Measurements from ENCODE around the gene GID8.
"Not testable (repeated sequence)": the region's sequence is repeated elsewhere in the genome, so short reads cannot be mapped to it uniquely, and the experiment has no call there.

Gene GID8

DNA sequence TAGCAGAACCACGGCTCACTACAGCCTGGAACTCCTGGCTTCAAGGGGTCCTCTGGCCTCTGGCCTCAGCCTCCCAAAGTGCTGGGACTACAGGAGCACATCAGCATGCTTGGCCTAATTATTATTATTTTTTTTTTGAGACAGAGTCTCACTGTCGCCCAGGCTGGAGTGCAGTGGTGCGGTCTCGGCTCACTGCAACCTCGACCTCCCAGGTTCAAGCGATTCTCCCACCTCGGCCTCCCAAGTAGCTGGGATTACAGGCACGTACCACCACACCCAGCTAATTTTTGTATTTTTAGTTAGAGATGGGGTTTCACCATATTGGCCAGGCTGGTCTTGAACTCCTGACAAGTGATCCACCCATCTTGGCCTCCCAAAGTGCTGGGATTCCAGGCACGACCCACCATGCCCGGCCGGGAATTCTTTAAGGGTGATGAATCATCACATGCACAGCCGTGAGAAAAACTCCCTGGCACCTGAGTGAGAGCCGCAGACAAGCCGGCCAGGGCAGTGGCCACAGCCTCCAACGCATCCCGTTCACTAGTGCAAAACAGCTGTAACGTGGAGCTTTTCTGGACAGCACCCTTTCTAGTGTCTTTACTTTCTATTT is 14.8 kb upstream of the GID8 start:
- DNase-seq: not testable (repeated sequence)

GRCh38 chr20:62923669-62924441 is 14.1 kb upstream of the GID8 start:
- DNase-seq: no peak

GRCh38 chr20:62924442-62925075 is 13.4 kb upstream of the GID8 start:
- DNase-seq: no peak

GRCh38 chr20:62925076-62925419 is 12.9 kb upstream of the GID8 start:
- DNase-seq: no peak

DNA sequence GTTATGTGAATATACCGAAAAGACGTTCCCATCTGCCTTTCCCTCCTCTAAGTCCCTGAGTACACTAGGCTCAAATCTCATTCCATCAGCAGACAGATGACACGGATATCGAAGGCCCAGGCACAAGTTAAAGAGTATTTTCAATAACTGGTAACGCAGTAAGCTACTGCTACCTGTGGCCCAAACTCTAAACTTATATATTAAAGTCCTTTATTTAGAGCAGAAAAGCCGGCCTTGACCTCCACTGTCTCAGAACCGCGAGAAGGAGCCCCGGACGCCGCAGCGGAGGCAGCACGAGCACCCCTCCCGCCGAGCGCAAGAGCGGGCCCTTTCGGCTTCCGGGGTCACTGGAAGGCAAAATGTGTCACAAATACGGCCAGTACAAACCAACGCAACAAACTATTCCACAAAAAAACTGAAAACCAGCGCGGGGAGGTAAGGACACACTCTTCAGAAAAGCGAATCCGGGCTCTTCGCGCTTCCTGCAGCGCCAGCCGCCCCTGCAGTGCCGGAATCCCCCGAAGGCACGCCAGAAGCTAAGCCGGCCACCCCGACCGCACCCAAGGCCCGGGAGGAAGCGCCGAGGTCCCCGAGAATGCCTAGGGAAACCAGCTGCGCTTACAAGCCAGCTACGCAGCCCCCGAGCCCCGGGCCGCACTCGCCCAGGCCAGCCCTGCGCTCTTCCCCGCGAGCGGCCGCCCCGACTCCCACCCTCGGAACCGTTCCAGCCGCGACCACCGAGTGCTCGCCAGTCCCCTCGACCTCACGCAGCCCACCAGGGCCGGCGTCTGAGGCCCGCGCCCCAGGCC is 12.3 kb upstream of the GID8 start:
- peak; percentile 23 to 35 for DNase-seq

- peak; percentile 89 to 91 for DNase-seq
Observed at GRCh38 chr20:62926229-62927127, 11.5 kb upstream of the GID8 start, which contains the start of gene DIDO1. Gene DIDO1 (minus strand): TSS chr20:62926505.

- DNase-seq: no peak
Observed at GRCh38 chr20:62927128-62927705, 10.7 kb upstream of the GID8 start.

GRCh38 chr20:62928246-62928939 is 9.6 kb upstream of the GID8 start:
- no peak for DNase-seq

- peak; percentile 42 to 61 for DNase-seq
Observed at GRCh38 chr20:62929051-62929538, 8.9 kb upstream of the GID8 start.

DNA sequence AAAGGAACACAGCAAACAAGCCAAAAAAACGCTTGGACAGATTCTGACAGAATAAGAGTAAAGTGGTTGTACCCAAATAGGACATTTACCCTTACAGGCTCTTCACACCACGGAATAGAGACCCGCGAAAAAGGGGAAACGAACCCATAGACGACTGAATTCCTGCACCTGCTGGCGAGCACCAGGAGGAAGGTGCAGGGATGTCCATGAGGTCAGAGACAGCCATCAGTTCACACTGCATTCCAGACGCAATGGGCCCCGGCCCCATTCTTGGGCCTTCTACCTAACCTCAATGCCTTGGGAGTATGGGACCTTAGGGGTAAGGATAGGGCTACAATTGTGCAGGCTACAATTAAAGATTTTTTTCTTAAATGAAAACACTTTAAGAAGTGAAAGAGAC is 6.5 kb upstream of the GID8 start:
- DNase-seq: no peak

- DNase-seq: no peak
Observed at GRCh38 chr20:62933966-62934365, 4.0 kb upstream of the GID8 start.

- DNase-seq: no peak
Observed at GRCh38 chr20:62935204-62935967, 2.6 kb upstream of the GID8 start.

DNA sequence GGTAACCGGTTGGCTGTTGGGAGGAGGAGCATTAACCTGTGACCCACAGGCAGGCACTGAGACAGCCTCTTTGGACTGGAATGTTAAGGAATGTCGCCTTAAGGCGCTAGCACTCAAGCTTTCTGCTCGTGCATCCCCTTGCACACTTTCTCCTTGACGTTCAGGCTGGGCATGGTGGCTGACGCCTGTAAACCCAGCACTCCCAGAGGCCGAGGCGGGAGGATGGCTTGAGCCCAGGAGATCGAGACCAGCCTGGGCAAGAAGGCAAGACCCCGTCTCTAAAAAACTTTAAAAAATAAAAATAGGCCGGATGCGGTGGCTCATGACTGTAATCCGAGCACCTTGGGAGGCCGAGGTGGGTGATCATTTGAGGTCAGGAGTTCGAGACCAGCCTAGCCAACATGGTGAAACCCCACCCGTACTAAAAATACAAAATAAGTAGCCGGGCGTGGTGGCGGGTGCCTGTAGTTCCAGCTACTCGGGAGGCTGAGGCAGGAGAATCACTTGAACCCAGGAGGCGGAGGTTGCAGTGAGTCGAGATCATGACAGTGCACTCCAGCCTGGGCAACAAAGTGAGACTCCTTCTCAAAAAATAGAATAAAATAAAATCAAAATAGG is 1.9 kb upstream of the GID8 start:
- DNase-seq: no peak

DNA sequence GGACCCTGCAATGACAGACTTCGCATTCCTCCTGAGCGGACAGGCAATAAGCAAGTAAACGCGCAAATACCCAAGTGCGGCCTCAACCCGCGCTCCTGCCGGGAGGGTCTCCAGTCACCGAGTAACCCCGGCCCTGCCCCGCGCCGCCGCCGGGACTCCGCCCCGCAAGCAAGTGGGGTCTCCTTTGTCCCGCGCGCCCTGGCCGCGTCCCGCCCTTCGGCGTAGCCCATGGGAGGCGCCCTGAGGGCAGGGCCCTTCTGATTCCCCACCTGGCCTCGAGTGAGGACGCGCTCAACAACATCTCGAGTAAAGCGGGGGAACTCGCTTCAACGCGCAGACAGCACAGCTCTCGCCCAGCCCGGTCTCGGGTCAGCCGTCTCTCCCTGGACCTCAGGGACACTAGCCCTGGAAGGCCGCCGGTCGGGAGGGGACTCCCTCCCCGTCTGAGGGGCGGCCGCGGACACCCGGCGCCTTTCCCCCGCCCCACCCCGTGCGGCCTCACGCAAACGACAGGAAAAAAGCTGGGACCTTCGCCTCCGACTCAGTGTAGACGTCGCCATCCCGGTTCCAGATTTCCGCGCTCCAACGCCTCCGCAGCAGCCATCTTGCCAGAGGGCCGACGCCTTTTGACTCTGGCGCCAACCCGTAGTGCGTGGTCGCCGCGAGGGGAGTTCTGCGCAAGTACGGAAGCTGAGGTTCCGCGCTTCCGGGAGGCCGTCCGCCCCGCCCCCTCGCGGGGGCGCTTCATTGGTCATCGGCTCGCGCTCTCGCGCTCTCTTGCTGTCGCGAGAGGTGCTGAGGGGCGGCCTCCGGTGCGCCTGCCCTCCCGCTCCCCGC is 461 bp upstream of the GID8 start:
- peak; percentile 97 for DNase-seq

DNA sequence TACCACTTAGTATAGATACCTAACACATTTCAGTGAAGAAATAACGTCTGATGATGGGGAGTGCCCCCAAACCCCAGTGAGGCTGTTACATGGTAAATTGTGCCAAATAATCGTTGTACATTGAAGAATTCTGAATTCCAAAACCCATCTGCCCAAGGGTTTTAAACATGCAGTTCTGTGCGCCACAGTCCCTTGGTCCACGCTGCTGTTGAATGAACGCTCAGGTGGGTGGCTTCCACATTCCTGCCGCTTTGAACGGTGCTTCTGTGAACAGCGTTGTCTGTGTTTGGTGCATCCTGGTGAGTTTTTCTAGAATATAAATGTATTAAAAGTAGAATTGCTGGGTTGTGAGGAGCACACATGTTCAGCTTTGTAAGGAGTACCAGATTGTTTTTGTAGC is 2.9 kb downstream of the GID8 start:
- no peak for DNase-seq

GRCh38 chr20:62941792-62942191 is 3.8 kb downstream of the GID8 start:
- DNase-seq: no peak

DNA sequence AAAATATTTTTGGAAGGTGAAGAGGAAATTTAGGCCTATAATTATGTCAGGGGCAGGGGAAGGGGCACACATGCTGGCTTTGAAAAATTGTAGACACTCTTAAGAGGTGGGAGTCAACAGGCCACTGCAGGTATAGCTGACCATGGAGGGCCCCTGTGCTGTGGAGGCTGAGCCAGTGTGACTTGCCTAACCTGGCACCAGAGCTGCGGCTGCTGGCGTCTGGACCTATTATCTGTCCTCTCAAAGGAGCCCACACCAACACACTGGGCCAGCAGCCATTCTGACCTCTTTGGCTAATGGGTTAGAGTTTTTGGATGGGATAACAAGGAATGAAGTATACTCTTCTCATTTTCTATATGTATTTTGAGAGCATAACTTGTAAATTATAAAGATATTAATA is 4.5 kb downstream of the GID8 start:
- DNase-seq: no peak

- no peak for DNase-seq
Observed at GRCh38 chr20:62943396-62943795, 5.4 kb downstream of the GID8 start.

- no peak for DNase-seq
Observed at GRCh38 chr20:62944184-62944583, 6.2 kb downstream of the GID8 start.

Measured in stimulated activated CD4-positive, alpha-beta T cell treated with anti-CD3 and anti-CD28 coated beads, Interleukin-4, amount 100 ng/mL, for 4 hours (primary cell).